HEK293T (cell line): Measurements from ENCODE around the gene FAM53B.

Experiments
- CTCF ChIA-PET: fragments of 350-600 bp; formaldehyde crosslinking; extraction: SDS; loops from one replicate; lab custom pipeline; 2021; ENCODE audit warnings: antibody characterized with exemption, inconsistent platforms; lab: Yijun Ruan, JAX
- POLR2A ChIA-PET: fragments of 350-600 bp; formaldehyde crosslinking; extraction: SDS; loops from one replicate; lab custom pipeline; 2020; ENCODE audit warnings: antibody characterized with exemption, inconsistent platforms; lab: Yijun Ruan, JAX
- DNase-seq: peaks from one replicate; pipeline ENCODE4 v3.0.0; 2012; ENCODE audit warnings: mixed read lengths; ENCODE audit errors: extremely low spot score
- ARNT ChIP-seq: fragments of 450-650 bp; IDR thresholded peaks from 2 replicates; pipeline ENCODE4 v1.6.1; 2017; ENCODE audit warnings: mild to moderate bottlenecking
- BHLHE40 ChIP-seq: fragments of 450-650 bp; IDR thresholded peaks from 2 replicates; pipeline ENCODE4 v1.6.1; 2016; ENCODE audit warnings: mild to moderate bottlenecking, moderate library complexity, borderline replicate concordance
- CTBP1 ChIP-seq: fragments of 450-650 bp; IDR thresholded peaks from 2 replicates; pipeline ENCODE4 v1.6.1; 2016; ENCODE audit warnings: borderline replicate concordance
- ELF4 ChIP-seq: fragments of 450-650 bp; IDR thresholded peaks from 2 replicates; pipeline ENCODE4 v1.6.1; 2017; ENCODE audit warnings: antibody characterized with exemption
- FOXA1 ChIP-seq: fragments of 450-650 bp; IDR thresholded peaks from 2 replicates; pipeline ENCODE4 v1.6.1; 2016; ENCODE audit warnings: mild to moderate bottlenecking
- FOXK2 ChIP-seq: fragments of 450-650 bp; IDR thresholded peaks from 2 replicates; pipeline ENCODE4 v1.6.1; 2016; ENCODE audit warnings: mild to moderate bottlenecking
- FOXM1 ChIP-seq: fragments of 450-650 bp; IDR thresholded peaks from 2 replicates; pipeline ENCODE4 v1.6.1; 2017; ENCODE audit warnings: mild to moderate bottlenecking, borderline replicate concordance
- HDGF ChIP-seq: fragments of 450-650 bp; IDR thresholded peaks from 2 replicates; pipeline ENCODE4 v1.6.1; 2017; ENCODE audit warnings: antibody characterized with exemption, borderline replicate concordance
- L3MBTL2 ChIP-seq: fragments of 450-650 bp; conservative IDR thresholded peaks from 2 replicates; pipeline ENCODE4 v1.6.1; 2016; ENCODE audit warnings: mild to moderate bottlenecking
- LEF1 ChIP-seq: fragments of 450-650 bp; IDR thresholded peaks from 2 replicates; pipeline ENCODE4 v1.6.1; 2017; ENCODE audit warnings: mild to moderate bottlenecking, borderline replicate concordance
- NFRKB ChIP-seq: fragments of 450-650 bp; IDR thresholded peaks from 2 replicates; pipeline ENCODE4 v1.6.1; 2016; ENCODE audit warnings: mild to moderate bottlenecking, moderate library complexity
- PKNOX1 ChIP-seq: fragments of 450-650 bp; IDR thresholded peaks from 2 replicates; pipeline ENCODE4 v1.6.1; 2016
- SP1 ChIP-seq: fragments of 450-650 bp; IDR thresholded peaks from 2 replicates; pipeline ENCODE4 v1.6.1; 2017
- SUZ12 ChIP-seq: fragments of 450-650 bp; IDR thresholded peaks from 2 replicates; pipeline ENCODE4 v1.6.1; 2016; ENCODE audit warnings: mild to moderate bottlenecking
- TARDBP ChIP-seq: fragments of 450-650 bp; IDR thresholded peaks from 2 replicates; pipeline ENCODE4 v1.6.1; 2016
- ZNF384 ChIP-seq: fragments of 450-650 bp; IDR thresholded peaks from 2 replicates; pipeline ENCODE4 v1.6.1; 2016

Gene FAM53B

GRCh38 chr10:124735491-124736286 lies 8.5 kb downstream of the FAM53B start:
- TF ChIP-seq TARDBP (no peak), PKNOX1 (no peak), LEF1 (no peak), ELF4 (no peak), HDGF (no peak), SP1 (no peak), BHLHE40 (no peak), ZNF384 (no peak), L3MBTL2 (no peak), SUZ12 (no peak), ARNT (no peak)
- ChIA-PET POLR2A (no interaction called here), CTCF (no interaction called here)
- DNase-seq = no peak

- DNase-seq = no peak
- TF ChIP-seq NFRKB = no peak
- no peak for TF ChIP-seq ELF4
- TF ChIP-seq ARNT = no peak
- no peak for TF ChIP-seq L3MBTL2
- no peak for TF ChIP-seq LEF1
- no peak for TF ChIP-seq FOXM1
- TF ChIP-seq SUZ12 = no peak
- no peak for TF ChIP-seq ZNF384
- TF ChIP-seq SP1 = no peak
- TF ChIP-seq FOXK2 = no peak
- TF ChIP-seq BHLHE40 = no peak
- TF ChIP-seq HDGF = no peak
- TF ChIP-seq CTBP1 = no peak
- no peak for TF ChIP-seq PKNOX1
- no peak for TF ChIP-seq FOXA1
- TF ChIP-seq TARDBP = no peak
- POLR2A ChIA-PET = no interaction called here
- CTCF ChIA-PET = no interaction called here
Observed at GRCh38 chr10:124734311-124735166, 9.6 kb downstream of the FAM53B start.

GRCh38 chr10:124733571-124734245 lies 10.5 kb downstream of the FAM53B start:
- DNase-seq = no peak
- ChIA-PET CTCF (interaction anchor here (0.6 kb wide), 2 partner anchors 11 to 1824 kb away, joined by 3 to 4 read pairs; no protein-coding TSS in a partner anchor), POLR2A (no interaction called here)
- TF ChIP-seq NFRKB (no peak), ELF4 (no peak), FOXA1 (no peak), L3MBTL2 (no peak), HDGF (no peak), ARNT (no peak), SUZ12 (no peak), FOXK2 (no peak)

- CTCF ChIA-PET = interaction anchor here (0.6 kb wide), 2 partner anchors 10 to 1824 kb away, joined by 3 to 4 read pairs; no protein-coding TSS in a partner anchor
- DNase-seq = no peak
- POLR2A ChIA-PET = no interaction called here
- no peak for TF ChIP-seq LEF1
- no peak for TF ChIP-seq SP1
- no peak for TF ChIP-seq SUZ12
- TF ChIP-seq FOXM1 = no peak
Observed at GRCh38 chr10:124732931-124733570, 11.1 kb downstream of the FAM53B start.

GRCh38 chr10:124731551-124731950 lies 12.6 kb downstream of the FAM53B start:
- POLR2A ChIA-PET = no interaction called here
- no peak for TF ChIP-seq SP1
- TF ChIP-seq FOXA1 = no peak
- TF ChIP-seq HDGF = no peak
- TF ChIP-seq FOXM1 = no peak
- TF ChIP-seq ZNF384 = no peak
- no peak for TF ChIP-seq NFRKB
- TF ChIP-seq L3MBTL2 = no peak
- TF ChIP-seq CTBP1 = no peak
- no peak for TF ChIP-seq FOXK2
- TF ChIP-seq PKNOX1 = no peak
- no peak for TF ChIP-seq BHLHE40
- no peak for TF ChIP-seq LEF1
- no peak for TF ChIP-seq TARDBP
- DNase-seq = no peak
- CTCF ChIA-PET = interaction anchor here (0.6 to 1.5 kb wide), 2 partner anchors 10 to 592 kb away, joined by 3 to 6 read pairs; no protein-coding TSS in a partner anchor
